HFFc6 (cell line): Measurements from ENCODE around the gene NRIP2. TPM values are rescaled to one million over a fixed set of nuclear protein-coding genes. Genes with fewer than 3 reads are reported as not detected.

ENCODE experiments used
- DNase-seq: peaks from one replicate; pipeline ENCODE4 v3.0.0-alpha.2; 2018
- H3K27ac Mint-ChIP-seq: 2 replicates; pipeline ENCODE4 v1.8.0; 2020; ENCODE audit warnings: mild to moderate bottlenecking, mixed read lengths
- H3K27me3 Mint-ChIP-seq: 2 replicates; pipeline ENCODE4 v1.8.0; 2021; ENCODE audit warnings: mild to moderate bottlenecking, moderate library complexity, mixed read lengths; ENCODE audit not compliant: insufficient read depth
- H3K36me3 Mint-ChIP-seq: 2 replicates; pipeline ENCODE4 v1.8.0; 2021; ENCODE audit warnings: low read depth, mixed read lengths
- H3K4me1 Mint-ChIP-seq: 2 replicates; pipeline ENCODE4 v1.8.0; 2020; ENCODE audit warnings: low read depth, mixed read lengths
- H3K4me3 Mint-ChIP-seq: 2 replicates; pipeline ENCODE4 v1.8.0; 2020; ENCODE audit warnings: mild to moderate bottlenecking, moderate library complexity, mixed read lengths
- H3K9me3 Mint-ChIP-seq: 2 replicates; pipeline ENCODE4 v1.8.0; 2020; ENCODE audit warnings: mild to moderate bottlenecking, mixed read lengths
- CTCF ChIP-seq: fragments of 200-600 bp; sonication (generic); IDR thresholded peaks from 2 replicates; pipeline ENCODE4 v1.5.0; 2021; ENCODE audit warnings: antibody characterized with exemption, mild to moderate bottlenecking
- long read RNA-seq: library from polyadenylated mRNA; unstranded; transcript quantifications from one replicate; pipeline ENCODE4 v2.0.0, GENCODE V29; 2019
- total RNA-seq, 6 experiments: library from RNA; stranded (reverse); fragmentation: NEBNext Ultra II Directional; extraction: Animal tissue kit (Norgen Biotek cat#: 25700); gene quantifications; 2 replicates in 1 of 6; 3 replicates in 5 of 6; pipeline ENCODE4 v1.2.3, GENCODE V29; 2021

Gene NRIP2
- not detected for total RNA-seq
- long read RNA-seq: 0 reads

- no peak within 1 kb of the TSS for H3K27ac Mint-ChIP-seq
- peaks cover 12% of the 10 kb centered on the region; the same call in 1 of the 2 replicates for H3K4me1 Mint-ChIP-seq
- DNase-seq: no peak
- TF ChIP-seq CTCF: no peak
- no peaks in the 10 kb centered on the region for H3K9me3 Mint-ChIP-seq
- H3K36me3 Mint-ChIP-seq: peaks cover 5% of the 10 kb centered on the region; the same call in 1 of the 2 replicates
- peak within 1 kb of the TSS; percentile 62 for H3K4me3 Mint-ChIP-seq
- peaks cover 10% of the 10 kb centered on the region for H3K27me3 Mint-ChIP-seq
Observed at GRCh38 chr12:2834581-2835491, at the start of gene NRIP2. Gene NRIP2 (minus strand): TSS chr12:2835035. CDS start chr12:2834983, 52 bp downstream.

- DNase-seq: no peak
- no peaks in the 10 kb centered on the region for H3K9me3 Mint-ChIP-seq
- no peak overlapping the region for H3K27ac Mint-ChIP-seq
- no peak overlapping the region for H3K4me3 Mint-ChIP-seq
- H3K4me1 Mint-ChIP-seq: peaks cover 24% of the 10 kb centered on the region
- H3K36me3 Mint-ChIP-seq: peaks cover 4% of the 10 kb centered on the region; the same call in 1 of the 2 replicates
- TF ChIP-seq CTCF: no peak
- peaks cover 4% of the 10 kb centered on the region; the same call in 1 of the 2 replicates for H3K27me3 Mint-ChIP-seq
Observed at GRCh38 chr12:2879853-2880252, 45.0 kb upstream of the NRIP2 start.

GRCh38 chr12:2877953-2878732 lies 43.3 kb upstream of the NRIP2 start:
- peak; percentile 17; the same call in 1 of the 2 replicates for TF ChIP-seq CTCF
- Mint-ChIP-seq H3K4me3 (peak overlapping the region; percentile 97), H3K27ac (peak overlapping the region; percentile 98), H3K36me3 (no peaks in the 10 kb centered on the region; the same call in 1 of the 2 replicates), H3K4me1 (peaks cover 19% of the 10 kb centered on the region), H3K9me3 (no peaks in the 10 kb centered on the region), H3K27me3 (peaks cover 4% of the 10 kb centered on the region; the same call in 1 of the 2 replicates)
- DNase-seq: peak; percentile 15

GRCh38 chr12:2877047-2877952 lies 42.5 kb upstream of the NRIP2 start, which contains the start of the genes FOXM1 and RHNO1:
Gene FOXM1 (minus strand): TSS chr12:2877174. CDS start chr12:2874478, 2,696 bp downstream.
Gene RHNO1 (plus strand): TSS chr12:2877223. CDS start chr12:2885367, 8,144 bp downstream.
- Mint-ChIP-seq H3K4me3 (peak within 1 kb of the TSS; percentile 97), H3K4me1 (peaks cover 19% of the 10 kb centered on the region), H3K27me3 (peaks cover 4% of the 10 kb centered on the region; the same call in 1 of the 2 replicates), H3K9me3 (no peaks in the 10 kb centered on the region), H3K36me3 (no peaks in the 10 kb centered on the region; the same call in 1 of the 2 replicates), H3K27ac (peak within 1 kb of the TSS; percentile 98)
- TF ChIP-seq CTCF: no peak
- peak; percentile 88 for DNase-seq
